HFFc6 (cell line): Measurements from ENCODE around the gene LYPLA2. TPM values are rescaled to one million over a fixed set of nuclear protein-coding genes. Genes with fewer than 3 reads are reported as not detected.

ENCODE experiments used
- DNase-seq: peaks from one replicate; pipeline ENCODE4 v3.0.0-alpha.2; 2018
- H3K27ac Mint-ChIP-seq: 2 replicates; pipeline ENCODE4 v1.8.0; 2020; ENCODE audit warnings: mild to moderate bottlenecking, mixed read lengths
- H3K27me3 Mint-ChIP-seq: 2 replicates; pipeline ENCODE4 v1.8.0; 2021; ENCODE audit warnings: mild to moderate bottlenecking, moderate library complexity, mixed read lengths; ENCODE audit not compliant: insufficient read depth
- H3K36me3 Mint-ChIP-seq: 2 replicates; pipeline ENCODE4 v1.8.0; 2021; ENCODE audit warnings: low read depth, mixed read lengths
- H3K4me1 Mint-ChIP-seq: 2 replicates; pipeline ENCODE4 v1.8.0; 2020; ENCODE audit warnings: low read depth, mixed read lengths
- H3K4me3 Mint-ChIP-seq: 2 replicates; pipeline ENCODE4 v1.8.0; 2020; ENCODE audit warnings: mild to moderate bottlenecking, moderate library complexity, mixed read lengths
- H3K9me3 Mint-ChIP-seq: 2 replicates; pipeline ENCODE4 v1.8.0; 2020; ENCODE audit warnings: mild to moderate bottlenecking, mixed read lengths
- total RNA-seq, 6 experiments: library from RNA; stranded (reverse); fragmentation: NEBNext Ultra II Directional; extraction: Animal tissue kit (Norgen Biotek cat#: 25700); gene quantifications; 2 replicates in 1 of 6; 3 replicates in 5 of 6; pipeline ENCODE4 v1.2.3, GENCODE V29; 2021
- TF ChIP-seq, protein P1 (sequence below): fragments of 200-600 bp; sonication (generic); IDR thresholded peaks from 2 replicates; pipeline ENCODE4 v1.5.0; 2021; ENCODE audit warnings: antibody characterized with exemption, mild to moderate bottlenecking

LYPLA2 gene
- total RNA-seq, 6 experiments from 2014 or later: 55.7 to 65.0 (median 59.8) TPM

DNA sequence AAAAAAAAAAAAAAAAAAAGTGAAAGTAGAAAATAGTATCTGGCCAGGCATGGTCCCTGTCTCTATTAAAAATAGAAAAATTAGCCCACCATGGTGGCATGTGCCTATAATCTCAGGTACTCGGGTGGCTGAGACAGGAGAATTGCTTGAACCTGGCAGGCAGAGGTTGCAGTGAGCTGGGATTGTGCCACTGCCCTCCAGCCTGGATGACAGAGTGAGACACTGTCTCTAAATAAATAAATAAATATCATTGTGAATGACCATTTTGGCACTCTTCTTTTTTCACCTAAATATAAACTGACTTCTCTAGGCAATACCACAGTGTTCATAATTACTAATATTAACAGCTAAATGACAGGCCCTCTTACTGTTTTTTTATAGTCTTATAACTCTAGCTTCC lies 33.1 kb upstream of the LYPLA2 start:
- Mint-ChIP-seq H3K4me1 (peaks cover 22% of the 10 kb centered on the region), H3K9me3 (no peaks in the 10 kb centered on the region), H3K36me3 (peaks cover 49% of the 10 kb centered on the region), H3K27me3 (peaks cover 2% of the 10 kb centered on the region), H3K27ac (no peak overlapping the region), H3K4me3 (no peak overlapping the region)
- TF ChIP-seq, protein P1, sequence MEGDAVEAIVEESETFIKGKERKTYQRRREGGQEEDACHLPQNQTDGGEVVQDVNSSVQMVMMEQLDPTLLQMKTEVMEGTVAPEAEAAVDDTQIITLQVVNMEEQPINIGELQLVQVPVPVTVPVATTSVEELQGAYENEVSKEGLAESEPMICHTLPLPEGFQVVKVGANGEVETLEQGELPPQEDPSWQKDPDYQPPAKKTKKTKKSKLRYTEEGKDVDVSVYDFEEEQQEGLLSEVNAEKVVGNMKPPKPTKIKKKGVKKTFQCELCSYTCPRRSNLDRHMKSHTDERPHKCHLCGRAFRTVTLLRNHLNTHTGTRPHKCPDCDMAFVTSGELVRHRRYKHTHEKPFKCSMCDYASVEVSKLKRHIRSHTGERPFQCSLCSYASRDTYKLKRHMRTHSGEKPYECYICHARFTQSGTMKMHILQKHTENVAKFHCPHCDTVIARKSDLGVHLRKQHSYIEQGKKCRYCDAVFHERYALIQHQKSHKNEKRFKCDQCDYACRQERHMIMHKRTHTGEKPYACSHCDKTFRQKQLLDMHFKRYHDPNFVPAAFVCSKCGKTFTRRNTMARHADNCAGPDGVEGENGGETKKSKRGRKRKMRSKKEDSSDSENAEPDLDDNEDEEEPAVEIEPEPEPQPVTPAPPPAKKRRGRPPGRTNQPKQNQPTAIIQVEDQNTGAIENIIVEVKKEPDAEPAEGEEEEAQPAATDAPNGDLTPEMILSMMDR: no peak
- no peak for DNase-seq

DNA sequence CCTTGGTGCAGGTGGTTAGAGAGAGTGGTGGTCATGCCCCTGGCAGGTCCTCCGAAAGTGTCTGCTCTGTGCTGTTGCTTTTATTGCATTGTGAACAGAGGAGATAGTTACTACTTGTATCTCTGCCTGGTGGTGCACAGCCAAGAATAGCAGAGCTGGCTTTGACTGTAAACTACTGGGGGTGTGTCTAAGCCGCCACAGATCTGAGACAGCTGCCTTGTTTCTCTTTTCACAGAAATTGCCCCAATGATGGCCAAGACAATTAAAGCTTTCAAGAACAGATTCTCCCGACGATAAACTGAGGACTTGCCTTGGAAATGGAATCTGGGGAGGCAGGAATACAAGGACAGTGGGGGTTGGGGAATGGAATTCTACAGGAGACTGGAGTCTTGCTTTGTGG lies 31.7 kb upstream of the LYPLA2 start:
- Mint-ChIP-seq H3K27ac (no peak overlapping the region), H3K27me3 (peaks cover 1% of the 10 kb centered on the region; the same call in 1 of the 2 replicates), H3K9me3 (no peaks in the 10 kb centered on the region), H3K36me3 (peaks cover 40% of the 10 kb centered on the region), H3K4me3 (no peak overlapping the region), H3K4me1 (peaks cover 16% of the 10 kb centered on the region)
- no peak for DNase-seq
- TF ChIP-seq, protein P1: no peak

DNA sequence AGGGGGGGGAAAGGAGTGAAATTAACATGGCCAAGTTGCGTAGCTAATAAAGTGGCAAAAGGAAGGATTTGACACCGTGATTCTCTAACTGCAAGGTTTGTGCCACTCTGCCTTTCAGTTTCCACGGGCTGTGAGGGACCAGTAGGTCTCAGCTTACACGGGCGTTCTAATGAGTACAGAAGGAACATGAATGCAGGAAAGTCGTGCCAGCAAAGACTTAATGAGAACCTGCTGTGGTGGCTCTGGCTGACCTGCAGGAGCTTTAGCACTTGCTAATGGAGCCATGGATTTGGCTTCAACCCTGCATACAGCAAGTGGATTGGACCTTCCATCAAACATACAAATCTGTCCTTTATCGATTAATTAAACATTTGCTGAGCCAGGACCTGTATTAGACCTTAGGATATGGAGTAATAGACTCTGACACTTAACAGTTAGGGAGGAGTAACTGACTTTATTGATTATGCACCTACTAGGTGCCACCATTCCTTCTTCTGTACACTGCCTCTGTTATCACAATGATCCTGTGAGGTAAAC lies 27.8 kb upstream of the LYPLA2 start:
- Mint-ChIP-seq H3K36me3 (peaks cover 28% of the 10 kb centered on the region), H3K9me3 (no peaks in the 10 kb centered on the region), H3K27me3 (peaks cover 3% of the 10 kb centered on the region; the same call in 1 of the 2 replicates), H3K27ac (no peak overlapping the region), H3K4me1 (no peaks in the 10 kb centered on the region), H3K4me3 (no peak overlapping the region)
- TF ChIP-seq, protein P1: no peak
- no peak for DNase-seq

DNA sequence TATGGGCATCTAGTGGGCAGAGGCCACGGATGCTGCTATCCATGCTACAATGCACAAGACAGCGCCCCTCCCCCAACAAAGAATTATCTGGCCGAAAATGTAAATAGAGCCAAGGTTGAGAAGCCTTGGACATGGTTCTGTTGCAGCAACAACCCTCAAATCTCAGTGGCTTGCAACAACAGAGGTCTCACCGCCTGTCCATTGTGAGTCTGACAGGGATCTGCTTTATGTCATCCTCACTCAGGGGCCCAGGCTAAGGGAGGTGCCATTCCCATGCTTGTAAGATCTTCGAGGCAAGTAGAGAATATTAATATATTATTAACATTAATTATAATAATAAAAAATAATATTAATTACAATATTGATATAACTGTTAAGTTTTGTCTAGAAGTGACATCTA lies 22.2 kb upstream of the LYPLA2 start:
- no peaks in the 10 kb centered on the region for H3K9me3 Mint-ChIP-seq
- no peak overlapping the region for H3K4me3 Mint-ChIP-seq
- peaks cover 4% of the 10 kb centered on the region; the same call in 1 of the 2 replicates for H3K36me3 Mint-ChIP-seq
- peaks cover 11% of the 10 kb centered on the region; the same call in 1 of the 2 replicates for H3K4me1 Mint-ChIP-seq
- H3K27ac Mint-ChIP-seq: no peak overlapping the region
- TF ChIP-seq, protein P1: no peak
- H3K27me3 Mint-ChIP-seq: peaks cover 7% of the 10 kb centered on the region
- no peak for DNase-seq

DNA sequence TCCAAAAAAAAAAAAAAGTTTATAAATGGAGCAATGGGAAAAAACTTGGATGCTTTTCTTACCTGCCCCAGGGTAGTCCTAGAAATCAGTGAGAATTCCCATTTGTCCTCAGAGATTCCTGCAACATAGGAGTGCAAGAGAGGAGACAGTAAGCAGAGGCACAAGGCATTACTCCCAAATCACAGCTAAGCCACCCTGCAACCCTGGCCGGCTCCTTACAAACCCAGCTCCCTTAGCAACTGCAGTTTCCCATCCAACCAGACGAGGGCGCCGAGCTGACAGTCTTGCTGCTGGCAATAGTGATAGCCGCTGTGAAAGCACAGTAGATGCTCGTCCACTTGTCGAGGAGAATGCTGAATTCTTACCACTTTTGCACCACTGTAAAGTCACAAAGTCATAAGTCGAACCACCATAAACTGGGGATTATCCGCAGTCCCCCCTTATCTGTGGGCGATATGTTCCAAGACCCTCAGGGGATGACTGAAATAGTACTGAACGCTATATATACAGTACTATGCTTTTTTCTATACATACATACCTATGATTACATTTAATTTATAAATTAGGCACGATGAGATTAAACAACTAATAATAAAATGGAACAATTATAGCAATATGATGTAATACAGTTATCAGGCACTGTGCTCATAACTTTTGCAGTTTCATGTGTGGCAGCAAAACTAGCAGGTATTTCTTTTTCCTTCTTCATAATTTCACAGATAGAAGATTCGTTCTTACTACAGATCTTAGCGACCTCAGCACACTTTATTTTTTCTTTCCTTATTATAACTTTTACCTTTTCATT lies 18.7 kb upstream of the LYPLA2 start:
- no peak overlapping the region for H3K27ac Mint-ChIP-seq

More for the DNA sequence above, 18.7 kb upstream of the LYPLA2 start:
- H3K9me3 Mint-ChIP-seq: no peaks in the 10 kb centered on the region
- DNase-seq: peak; percentile 75
- TF ChIP-seq, protein P1: peak; percentile 96
- H3K4me1 Mint-ChIP-seq: peaks cover 15% of the 10 kb centered on the region
- no peaks in the 10 kb centered on the region for H3K36me3 Mint-ChIP-seq
- H3K27me3 Mint-ChIP-seq: peaks cover 4% of the 10 kb centered on the region
- peak overlapping the region; percentile 57; the same call in 1 of the 2 replicates for H3K4me3 Mint-ChIP-seq
